ENCODE results near the gene AKR1E2.
A peak's percentile ranks its signal among the peaks of the same experiment; 100 is the strongest.

The AKR1E2 gene

GRCh38 chr10:4825868-4826791 is at the start of gene AKR1E2:
AKR1E2 (plus strand) TSS chr10:4826207; CDS start chr10:4826325, 118 bp downstream.
- no peaks in the 10 kb centered on the region for H3K27me3 ChIP-seq (replicated peaks; ENCODE audit: control insufficient read depth, insufficient read depth, low read length)
- H3K4me1 ChIP-seq (ENCODE audit: control insufficient read depth, insufficient read depth, low read length), result no peaks in the 10 kb centered on the region
- H3K36me3 ChIP-seq (ENCODE audit: control insufficient read depth, insufficient read depth, low read length, severe bottlenecking), result peaks cover 3% of the 10 kb centered on the region
- peak; percentile 93 for DNase-seq (ENCODE audit: low read depth)
- peak within 1 kb of the TSS; percentile 82 for H3K4me3 ChIP-seq (ENCODE audit: low read length)
- peak within 1 kb of the TSS; percentile 82 for H3K9ac ChIP-seq (ENCODE audit: low read length)
- no peaks in the 10 kb centered on the region for H3K9me3 ChIP-seq (ENCODE audit: control insufficient read depth, low read length)

- H3K4me3 ChIP-seq (ENCODE audit: low read length), result no peak overlapping the region
- no peaks in the 10 kb centered on the region for H3K9me3 ChIP-seq (ENCODE audit: control insufficient read depth, low read length)
- no peak overlapping the region for H3K9ac ChIP-seq (ENCODE audit: low read length)
Observed at GRCh38 chr10:4776234-4776638, 49.8 kb upstream of the AKR1E2 start.

GRCh38 chr10:4778761-4779160 is 47.2 kb upstream of the AKR1E2 start:
- Histone ChIP-seq H3K9me3 (ENCODE audit: control insufficient read depth, low read length) (no peaks in the 10 kb centered on the region), H3K4me3 (ENCODE audit: low read length) (no peak overlapping the region), H3K9ac (ENCODE audit: low read length) (no peak overlapping the region), H3K36me3 (ENCODE audit: control insufficient read depth, insufficient read depth, low read length, severe bottlenecking) (no peaks in the 10 kb centered on the region), H3K4me1 (ENCODE audit: control insufficient read depth, insufficient read depth, low read length) (peaks cover 20% of the 10 kb centered on the region), H3K27me3 (replicated peaks; ENCODE audit: control insufficient read depth, insufficient read depth, low read length) (no peaks in the 10 kb centered on the region)
- no peak for DNase-seq (ENCODE audit: low read depth)

More at GRCh38 chr10:4776234-4776638, 49.8 kb upstream of the AKR1E2 start:
- H3K27me3 ChIP-seq (replicated peaks; ENCODE audit: control insufficient read depth, insufficient read depth, low read length), result no peaks in the 10 kb centered on the region
- H3K36me3 ChIP-seq (ENCODE audit: control insufficient read depth, insufficient read depth, low read length, severe bottlenecking), result no peaks in the 10 kb centered on the region
- peaks cover 32% of the 10 kb centered on the region for H3K4me1 ChIP-seq (ENCODE audit: control insufficient read depth, insufficient read depth, low read length)
- DNase-seq (ENCODE audit: low read depth), result no peak

DNA sequence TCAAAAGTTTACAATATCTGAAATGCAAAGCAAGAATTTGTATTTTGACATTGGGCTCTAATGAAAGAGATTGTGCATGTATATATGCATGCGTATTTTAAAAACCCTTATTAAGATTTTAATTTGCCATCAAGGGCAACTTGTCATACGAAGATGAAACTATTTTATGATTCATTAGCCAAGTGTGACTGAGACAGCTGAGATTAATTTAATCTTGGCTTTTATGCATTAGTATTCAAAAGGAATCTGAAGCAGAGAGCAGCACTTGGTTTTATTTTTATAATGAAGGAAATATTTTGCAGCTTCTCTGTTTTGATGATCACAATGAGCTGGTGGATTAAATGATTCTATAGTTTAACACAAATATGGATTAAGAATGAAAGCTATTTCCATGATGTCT is 45.9 kb upstream of the AKR1E2 start:
- Histone ChIP-seq H3K4me1 (ENCODE audit: control insufficient read depth, insufficient read depth, low read length) (peaks cover 20% of the 10 kb centered on the region), H3K9ac (ENCODE audit: low read length) (no peak overlapping the region), H3K27me3 (replicated peaks; ENCODE audit: control insufficient read depth, insufficient read depth, low read length) (no peaks in the 10 kb centered on the region), H3K4me3 (ENCODE audit: low read length) (no peak overlapping the region), H3K9me3 (ENCODE audit: control insufficient read depth, low read length) (no peaks in the 10 kb centered on the region), H3K36me3 (ENCODE audit: control insufficient read depth, insufficient read depth, low read length, severe bottlenecking) (no peaks in the 10 kb centered on the region)
- no peak for DNase-seq (ENCODE audit: low read depth)

DNA sequence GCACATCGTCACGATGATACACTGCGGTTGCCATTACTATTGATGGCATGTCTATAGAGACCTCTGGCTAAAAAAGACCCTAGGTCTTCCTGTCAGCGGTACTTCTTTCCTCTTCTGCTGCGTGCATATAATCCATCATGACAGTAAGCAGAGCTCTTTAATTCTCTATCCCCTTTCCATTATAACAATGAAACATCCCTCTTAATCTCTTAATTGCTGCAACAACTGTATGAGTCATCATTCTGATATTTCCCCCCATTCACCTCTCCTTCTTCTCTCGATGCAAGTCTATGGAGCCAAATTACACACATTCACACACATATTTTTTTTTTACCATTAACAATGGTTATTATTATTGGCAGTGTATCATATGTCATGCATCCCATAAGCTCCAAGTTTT is 45.2 kb upstream of the AKR1E2 start:
- no peaks in the 10 kb centered on the region for H3K27me3 ChIP-seq (replicated peaks; ENCODE audit: control insufficient read depth, insufficient read depth, low read length)
- no peak overlapping the region for H3K9ac ChIP-seq (ENCODE audit: low read length)
- DNase-seq (ENCODE audit: low read depth), result peak; percentile 49
- no peaks in the 10 kb centered on the region for H3K9me3 ChIP-seq (ENCODE audit: control insufficient read depth, low read length)
- H3K4me3 ChIP-seq (ENCODE audit: low read length), result no peak overlapping the region
- H3K36me3 ChIP-seq (ENCODE audit: control insufficient read depth, insufficient read depth, low read length, severe bottlenecking), result no peaks in the 10 kb centered on the region
- H3K4me1 ChIP-seq (ENCODE audit: control insufficient read depth, insufficient read depth, low read length), result peaks cover 16% of the 10 kb centered on the region

DNA sequence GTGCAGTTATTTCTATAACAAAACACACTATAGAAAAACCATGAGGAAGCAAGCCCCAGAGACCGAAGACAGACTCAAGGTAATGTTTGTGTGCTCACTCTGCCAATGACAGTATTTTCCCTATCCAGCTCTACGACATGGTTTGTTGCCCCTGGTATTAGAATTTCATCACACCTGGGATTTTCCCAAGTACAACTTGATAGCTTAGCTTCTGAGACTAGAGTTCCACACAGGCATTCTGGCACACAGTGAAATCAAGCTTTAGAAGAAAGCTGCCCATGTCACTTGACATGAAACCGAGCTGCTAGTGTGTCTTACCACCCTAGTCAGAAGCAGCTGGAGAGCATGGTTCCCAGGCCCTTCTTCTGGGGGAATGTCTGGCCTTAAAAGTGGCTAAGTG is 44.1 kb upstream of the AKR1E2 start:
- Histone ChIP-seq H3K36me3 (ENCODE audit: control insufficient read depth, insufficient read depth, low read length, severe bottlenecking) (no peaks in the 10 kb centered on the region), H3K4me3 (ENCODE audit: low read length) (no peak overlapping the region), H3K9ac (ENCODE audit: low read length) (no peak overlapping the region), H3K9me3 (ENCODE audit: control insufficient read depth, low read length) (no peaks in the 10 kb centered on the region), H3K27me3 (replicated peaks; ENCODE audit: control insufficient read depth, insufficient read depth, low read length) (no peaks in the 10 kb centered on the region), H3K4me1 (ENCODE audit: control insufficient read depth, insufficient read depth, low read length) (peaks cover 13% of the 10 kb centered on the region)
- DNase-seq (ENCODE audit: low read depth), result no peak

DNA sequence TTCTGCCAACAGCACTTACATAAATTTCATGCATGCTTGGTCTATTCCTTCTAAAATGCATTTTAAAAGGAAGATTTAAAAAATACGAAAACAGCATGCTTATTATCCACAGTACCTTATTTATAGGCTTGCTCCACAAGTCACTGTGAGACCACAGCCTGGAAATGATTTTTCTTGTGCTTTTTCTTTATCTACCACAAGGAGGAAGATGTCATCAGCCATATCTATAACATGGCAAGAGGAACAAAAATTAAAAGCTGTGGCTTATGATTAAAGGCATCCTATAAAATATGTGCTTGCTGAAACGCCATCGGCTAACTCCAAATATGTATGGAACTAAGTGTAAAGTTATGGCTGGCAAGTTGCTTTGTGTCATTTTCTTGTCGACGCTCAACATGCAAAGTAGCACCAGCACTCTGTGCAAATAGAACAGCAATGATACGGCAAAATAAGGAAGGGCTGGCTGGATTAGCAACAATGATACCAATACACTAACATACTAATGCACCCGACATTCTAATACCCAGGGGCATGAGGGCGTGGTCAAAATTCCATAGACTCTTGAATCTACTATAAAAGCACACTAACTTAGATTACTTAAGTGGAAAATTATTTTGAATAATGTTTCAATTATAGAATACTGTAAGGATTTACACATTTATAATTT is 41.2 kb upstream of the AKR1E2 start:
- Histone ChIP-seq H3K27me3 (replicated peaks; ENCODE audit: control insufficient read depth, insufficient read depth, low read length) (no peaks in the 10 kb centered on the region), H3K9ac (ENCODE audit: low read length) (no peak overlapping the region), H3K4me3 (ENCODE audit: low read length) (no peak overlapping the region), H3K9me3 (ENCODE audit: control insufficient read depth, low read length) (no peaks in the 10 kb centered on the region), H3K36me3 (ENCODE audit: control insufficient read depth, insufficient read depth, low read length, severe bottlenecking) (no peaks in the 10 kb centered on the region), H3K4me1 (ENCODE audit: control insufficient read depth, insufficient read depth, low read length) (peaks cover 10% of the 10 kb centered on the region)
- no peak for DNase-seq (ENCODE audit: low read depth)

- Histone ChIP-seq H3K9me3 (ENCODE audit: control insufficient read depth, low read length) (no peaks in the 10 kb centered on the region), H3K9ac (ENCODE audit: low read length) (no peak overlapping the region), H3K36me3 (ENCODE audit: control insufficient read depth, insufficient read depth, low read length, severe bottlenecking) (no peaks in the 10 kb centered on the region), H3K4me3 (ENCODE audit: low read length) (no peak overlapping the region), H3K4me1 (ENCODE audit: control insufficient read depth, insufficient read depth, low read length) (no peaks in the 10 kb centered on the region), H3K27me3 (replicated peaks; ENCODE audit: control insufficient read depth, insufficient read depth, low read length) (no peaks in the 10 kb centered on the region)
- no peak for DNase-seq (ENCODE audit: low read depth)
Observed at GRCh38 chr10:4786043-4786839, 39.8 kb upstream of the AKR1E2 start.

DNA sequence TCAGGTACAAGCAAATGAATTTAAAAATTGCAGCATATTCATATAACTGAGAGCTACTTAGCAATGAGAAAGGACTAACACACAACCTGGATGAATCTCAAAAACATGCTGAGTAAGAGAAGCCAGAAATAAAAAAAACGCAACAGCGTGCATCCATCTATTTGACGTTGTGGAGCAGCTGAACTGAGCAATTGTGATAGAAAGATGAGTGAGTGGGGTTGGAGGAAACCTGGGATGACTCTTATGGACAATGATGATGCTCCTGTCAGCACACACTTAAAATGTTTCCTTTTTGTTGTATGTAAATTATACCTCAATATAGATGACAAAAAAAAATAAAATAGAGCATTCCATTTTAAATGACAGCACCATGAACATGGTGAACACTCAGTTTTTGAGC is 36.0 kb upstream of the AKR1E2 start:
- Histone ChIP-seq H3K27me3 (replicated peaks; ENCODE audit: control insufficient read depth, insufficient read depth, low read length) (no peaks in the 10 kb centered on the region), H3K36me3 (ENCODE audit: control insufficient read depth, insufficient read depth, low read length, severe bottlenecking) (no peaks in the 10 kb centered on the region), H3K9ac (ENCODE audit: low read length) (no peak overlapping the region), H3K9me3 (ENCODE audit: control insufficient read depth, low read length) (no peaks in the 10 kb centered on the region), H3K4me1 (ENCODE audit: control insufficient read depth, insufficient read depth, low read length) (no peaks in the 10 kb centered on the region), H3K4me3 (ENCODE audit: low read length) (no peak overlapping the region)
- DNase-seq (ENCODE audit: low read depth), result no peak

GRCh38 chr10:4790922-4791321 is 35.1 kb upstream of the AKR1E2 start:
- Histone ChIP-seq H3K9me3 (ENCODE audit: control insufficient read depth, low read length) (no peaks in the 10 kb centered on the region), H3K4me3 (ENCODE audit: low read length) (no peak overlapping the region), H3K4me1 (ENCODE audit: control insufficient read depth, insufficient read depth, low read length) (no peaks in the 10 kb centered on the region), H3K27me3 (replicated peaks; ENCODE audit: control insufficient read depth, insufficient read depth, low read length) (no peaks in the 10 kb centered on the region), H3K36me3 (ENCODE audit: control insufficient read depth, insufficient read depth, low read length, severe bottlenecking) (no peaks in the 10 kb centered on the region), H3K9ac (ENCODE audit: low read length) (no peak overlapping the region)
- DNase-seq (ENCODE audit: low read depth), result no peak

- Histone ChIP-seq H3K9me3 (ENCODE audit: control insufficient read depth, low read length) (no peaks in the 10 kb centered on the region), H3K9ac (ENCODE audit: low read length) (no peak overlapping the region), H3K4me1 (ENCODE audit: control insufficient read depth, insufficient read depth, low read length) (no peaks in the 10 kb centered on the region), H3K36me3 (ENCODE audit: control insufficient read depth, insufficient read depth, low read length, severe bottlenecking) (no peaks in the 10 kb centered on the region), H3K4me3 (ENCODE audit: low read length) (no peak overlapping the region), H3K27me3 (replicated peaks; ENCODE audit: control insufficient read depth, insufficient read depth, low read length) (no peaks in the 10 kb centered on the region)
- DNase-seq (ENCODE audit: low read depth), result no peak
Observed at GRCh38 chr10:4792381-4792780, 33.6 kb upstream of the AKR1E2 start.
